T-helper 2 cell treated with Interferon-gamma antibody and Interleukin-4, amounts not matched to agents 100 ng/mL and 5 ng/mL, for 36 hours (primary cell): ENCODE data around the gene ZBTB5. TPM values are rescaled to one million over a fixed set of nuclear protein-coding genes. Genes with fewer than 3 reads are reported as not detected.
"Not testable (repeated sequence)": the region's sequence is repeated elsewhere in the genome, so short reads cannot be mapped to it uniquely, and the experiment has no call there.

ENCODE experiments used
- intact Hi-C: fragments of 100-400 bp; cut with micrococcal nuclease; formaldehyde crosslinking; loops from one replicate; pipeline ENCODE4 v1.15.1; 2023
- total RNA-seq: library from RNA; stranded (reverse); gene quantifications from 2 replicates; pipeline ENCODE4 v1.2.3, GENCODE V29; 2022

Gene ZBTB5
- 10.3 and 10.7 TPM in 2 replicates for total RNA-seq

GRCh38 chr9:37465249-37466036 lies at the start of gene ZBTB5:
Gene ZBTB5, minus strand, starts transcription at chr9:37465450. Its CDS starts 22,899 bp downstream, at chr9:37442551.
- intact Hi-C loops: loop anchor here (1.0 to 10.0 kb wide), 9 partner anchors 20 to 978 kb away; partner anchors contain the start of genes DCAF10, GRHPR, POLR1E and TOMM5

GRCh38 chr9:37514999-37515398 lies 49.7 kb upstream of the ZBTB5 start:
- intact Hi-C loops: no loop called here

- intact Hi-C loops: not testable (repeated sequence)
These were observed 49.2 kb upstream of the ZBTB5 start for GRCh38 chr9:37514415-37514814.

- intact Hi-C loops: no loop called here
These were observed 47.2 kb upstream of the ZBTB5 start for GRCh38 chr9:37512437-37512836.

GRCh38 chr9:37511016-37512010 lies 46.1 kb upstream of the ZBTB5 start:
- intact Hi-C loops: no loop called here

- intact Hi-C loops: not testable (repeated sequence)
These were observed 44.8 kb upstream of the ZBTB5 start for GRCh38 chr9:37510053-37510452.

GRCh38 chr9:37509536-37509935 lies 44.3 kb upstream of the ZBTB5 start:
- intact Hi-C loops: no loop called here

- intact Hi-C loops: no loop called here
These were observed 43.6 kb upstream of the ZBTB5 start for GRCh38 chr9:37508834-37509206.

GRCh38 chr9:37508135-37508833 lies 43.0 kb upstream of the ZBTB5 start:
- intact Hi-C loops: no loop called here

- intact Hi-C loops: no loop called here
These were observed 42.4 kb upstream of the ZBTB5 start for GRCh38 chr9:37507566-37508134.

GRCh38 chr9:37504605-37505004 lies 39.4 kb upstream of the ZBTB5 start:
- intact Hi-C loops: no loop called here

GRCh38 chr9:37503736-37504135 lies 38.5 kb upstream of the ZBTB5 start:
- intact Hi-C loops: no loop called here

GRCh38 chr9:37501957-37502596 lies 36.8 kb upstream of the ZBTB5 start:
- intact Hi-C loops: no loop called here

GRCh38 chr9:37499297-37499696 lies 34.0 kb upstream of the ZBTB5 start:
- intact Hi-C loops: no loop called here

GRCh38 chr9:37498457-37498856 lies 33.2 kb upstream of the ZBTB5 start:
- intact Hi-C loops: no loop called here

GRCh38 chr9:37497320-37497719 lies 32.1 kb upstream of the ZBTB5 start:
- intact Hi-C loops: no loop called here

GRCh38 chr9:37496020-37496419 lies 30.8 kb upstream of the ZBTB5 start:
- intact Hi-C loops: no loop called here

- intact Hi-C loops: no loop called here
These were observed 30.3 kb upstream of the ZBTB5 start for GRCh38 chr9:37495571-37495970.

GRCh38 chr9:37491939-37492338 lies 26.7 kb upstream of the ZBTB5 start:
- intact Hi-C loops: no loop called here
